Medulla oblongata (tissue), 1 donor: ENCODE results near the gene ZFP64.
"Not testable (repeated sequence)": the region's sequence is repeated elsewhere in the genome, so short reads cannot be mapped to it uniquely, and the experiment has no call there.

Source experiments
- DNase-seq: peaks from one replicate; pipeline ENCODE4 v3.0.0-alpha.2; 2015; ENCODE audit errors: extremely low spot score

The ZFP64 gene

DNA sequence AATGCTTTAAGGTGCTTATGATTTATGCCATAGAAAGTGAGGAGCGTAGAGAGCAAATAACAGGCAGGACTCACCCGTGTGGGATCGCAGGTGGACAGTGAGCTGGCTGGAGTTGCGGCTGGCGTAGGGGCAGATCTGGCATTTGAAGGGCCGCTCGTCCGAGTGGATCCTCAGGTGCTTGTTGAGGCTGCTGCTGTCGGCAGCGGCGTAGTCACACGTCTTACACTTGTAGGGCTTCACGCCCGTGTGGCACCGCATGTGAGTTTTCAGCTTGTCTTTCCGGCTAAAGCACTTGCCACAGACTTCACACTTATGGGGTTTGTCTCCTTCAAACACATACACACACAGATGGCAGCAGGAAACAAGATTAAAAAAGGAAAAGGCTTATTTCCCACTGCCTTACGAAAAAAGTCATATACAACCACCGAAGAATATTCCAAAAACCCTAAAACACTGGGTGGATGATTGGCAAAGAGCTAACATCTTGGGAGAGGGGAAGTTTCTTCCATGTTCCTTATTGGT, 31.5 kb downstream of the ZFP64 start:
- DNase-seq = no peak

DNA sequence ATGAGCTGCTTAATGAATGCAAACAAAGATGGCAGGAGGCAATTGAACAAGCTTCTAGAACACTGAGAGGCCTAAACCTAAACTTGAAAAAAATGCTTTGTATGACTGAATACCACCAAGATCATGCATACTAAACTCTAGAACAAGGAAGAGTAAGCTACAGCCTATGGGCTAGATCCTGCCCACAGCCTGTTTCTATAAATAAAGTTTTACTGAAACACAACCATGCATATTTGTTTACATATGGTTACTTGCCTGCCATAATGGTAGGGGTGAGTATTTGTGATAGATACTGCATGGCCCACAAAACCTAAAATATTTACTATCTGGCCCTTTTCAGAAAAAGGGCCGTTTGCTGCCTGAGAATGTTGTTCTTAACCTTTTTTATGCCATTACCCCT, 37.0 kb downstream of the ZFP64 start:
- DNase-seq = no peak

DNA sequence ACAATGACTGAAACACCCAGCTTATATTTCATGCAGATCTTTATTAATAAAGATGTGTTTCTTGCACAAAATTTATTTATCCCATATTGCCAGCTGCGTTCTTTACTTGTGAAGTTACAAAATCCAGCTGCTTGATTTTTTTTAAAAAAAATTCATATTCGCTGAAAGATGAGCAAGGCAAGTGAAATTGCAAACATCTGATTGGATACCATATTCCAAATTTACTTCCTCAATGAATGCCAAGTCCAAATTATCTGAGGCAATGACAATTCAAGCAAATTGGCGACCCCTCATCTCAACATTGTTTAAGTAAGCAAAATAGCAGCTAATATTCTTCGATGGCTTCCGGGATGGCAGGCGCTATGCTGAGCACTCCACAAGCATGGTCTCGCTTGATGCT, 37.7 kb downstream of the ZFP64 start:
- no peak for DNase-seq

DNA sequence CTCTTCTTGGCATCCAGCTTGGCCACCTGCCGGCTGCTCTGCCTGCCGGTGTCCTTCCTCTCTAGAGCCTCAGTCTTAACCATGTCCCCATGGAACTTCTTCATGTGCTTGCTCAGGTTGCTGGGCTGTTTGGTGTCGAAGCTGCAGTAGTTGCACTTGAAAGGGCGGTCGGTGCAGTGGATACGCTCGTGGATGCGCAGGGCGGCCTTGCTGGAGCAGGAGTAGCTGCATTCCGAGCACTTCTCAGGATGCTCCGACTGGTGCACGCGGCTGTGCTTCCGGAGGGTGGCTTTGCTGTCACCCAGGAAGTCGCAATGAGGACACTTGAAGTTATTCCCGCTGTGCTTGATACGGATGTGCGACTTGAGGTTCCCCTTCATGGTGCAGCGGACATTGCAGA, 38.7 kb downstream of the ZFP64 start:
- DNase-seq = no peak

DNA sequence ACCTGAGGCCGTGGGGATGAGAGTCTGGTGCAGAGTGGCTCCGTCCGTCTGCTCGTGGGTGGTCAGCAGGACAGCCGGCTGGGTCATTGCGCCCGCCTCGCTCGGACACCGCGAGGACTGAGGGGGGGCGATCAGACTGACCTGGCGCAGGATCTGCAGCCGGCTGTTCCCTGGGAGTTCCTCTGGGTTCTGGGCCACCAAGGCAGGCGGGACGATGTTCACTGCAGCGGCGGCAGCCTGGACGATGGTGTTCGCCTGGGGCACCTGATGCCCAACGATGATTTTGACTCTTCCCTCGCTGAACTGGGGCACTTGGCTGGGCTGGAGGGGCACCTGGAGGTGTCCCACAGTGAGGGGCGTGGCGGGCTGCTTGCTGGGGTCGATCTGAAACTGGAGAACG, 39.2 kb downstream of the ZFP64 start:
- DNase-seq = no peak

DNA sequence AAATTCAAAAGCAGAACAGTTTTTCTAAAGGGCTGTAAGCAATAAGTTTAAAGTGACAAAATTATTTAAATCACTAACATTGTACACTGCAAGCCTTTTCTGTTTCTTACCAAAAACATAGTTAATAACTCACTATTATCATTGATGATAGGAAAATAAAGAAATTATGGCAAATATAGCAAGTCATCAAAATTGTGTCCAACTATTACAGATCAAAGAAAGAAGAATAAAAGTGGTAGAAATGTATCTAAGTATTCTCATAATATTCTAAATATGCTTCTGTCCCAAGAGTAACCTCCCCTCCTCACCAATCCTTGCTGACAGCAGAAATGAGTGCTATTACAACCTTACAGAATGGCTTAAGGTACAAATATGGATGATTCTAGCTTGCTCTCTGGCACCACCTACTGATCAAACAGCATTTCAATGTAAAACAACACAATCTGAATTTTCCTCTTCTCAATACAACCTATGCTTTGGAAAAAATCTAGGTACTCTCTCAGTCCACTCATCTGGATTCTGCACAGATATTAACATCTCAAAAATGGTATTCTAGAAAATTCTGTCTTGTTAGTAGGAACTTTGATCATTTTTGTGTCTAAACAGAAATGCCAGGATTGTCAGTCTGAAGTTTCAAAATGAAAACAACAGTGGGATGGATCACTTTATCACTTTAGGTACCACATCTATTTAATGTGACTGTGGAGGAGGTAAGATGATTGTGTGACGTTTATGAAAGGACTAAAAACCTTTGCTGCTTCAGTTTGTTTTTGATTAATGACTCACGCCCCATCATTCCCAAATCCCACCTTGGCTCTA, 40.9 kb downstream of the ZFP64 start:
- peak; percentile 62 for DNase-seq

DNA sequence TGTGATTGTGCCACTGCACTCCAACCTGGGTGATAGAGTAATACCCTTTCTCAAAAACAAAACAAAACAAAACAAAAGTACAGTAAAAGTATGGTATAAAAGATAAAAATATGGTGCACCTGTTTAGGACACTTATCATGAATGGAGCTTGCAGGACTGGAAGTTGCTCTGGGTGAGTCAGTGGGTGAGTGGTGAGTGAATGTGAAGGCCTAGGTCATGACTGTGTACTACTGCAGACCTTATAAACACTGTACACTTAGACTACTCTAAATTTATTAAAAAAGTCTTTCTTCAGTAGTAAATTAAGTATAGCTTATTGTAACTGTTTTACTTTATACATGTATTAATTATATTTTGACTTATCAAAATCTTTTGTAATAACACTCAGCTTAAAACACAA, 46.0 kb downstream of the ZFP64 start:
- no peak for DNase-seq

DNA sequence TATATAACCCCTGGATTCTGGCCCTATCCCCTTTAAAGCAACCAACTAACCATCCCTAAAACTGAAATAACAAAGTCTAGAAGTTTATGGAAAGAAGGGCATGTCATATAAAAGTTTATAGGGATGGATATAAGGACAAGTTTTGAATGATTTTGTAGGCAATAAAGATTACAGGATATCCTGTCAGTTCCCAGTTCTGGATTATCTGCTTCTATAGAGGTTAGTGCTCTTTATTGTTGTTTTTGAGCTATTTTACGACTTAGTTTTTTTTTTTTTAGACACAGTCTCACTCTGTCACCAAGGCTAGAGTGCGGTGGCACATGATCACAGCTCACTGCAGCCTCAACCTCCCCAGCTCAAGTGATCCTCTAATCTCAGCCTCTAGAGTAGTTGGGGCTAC, 48.3 kb downstream of the ZFP64 start:
- DNase-seq = no peak

DNA sequence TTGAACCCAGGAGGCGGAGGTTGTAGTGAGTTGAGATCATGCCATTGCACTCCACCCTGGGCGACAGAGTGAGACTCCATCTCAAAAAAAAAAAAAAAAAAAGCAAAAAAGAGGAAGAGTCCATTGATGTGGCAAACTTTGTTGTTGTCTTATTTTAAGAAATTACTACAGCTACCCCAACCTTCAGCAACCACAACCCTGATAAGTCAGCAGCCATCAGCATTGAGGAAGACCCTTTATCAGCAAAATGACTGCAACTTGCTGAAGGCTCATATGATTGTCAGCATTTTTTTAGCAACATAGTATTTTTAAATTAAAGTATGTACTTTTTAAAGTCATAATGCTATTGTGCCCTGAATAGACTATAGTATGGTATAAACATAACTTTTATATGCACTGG, 48.8 kb downstream of the ZFP64 start:
- no peak for DNase-seq

DNA sequence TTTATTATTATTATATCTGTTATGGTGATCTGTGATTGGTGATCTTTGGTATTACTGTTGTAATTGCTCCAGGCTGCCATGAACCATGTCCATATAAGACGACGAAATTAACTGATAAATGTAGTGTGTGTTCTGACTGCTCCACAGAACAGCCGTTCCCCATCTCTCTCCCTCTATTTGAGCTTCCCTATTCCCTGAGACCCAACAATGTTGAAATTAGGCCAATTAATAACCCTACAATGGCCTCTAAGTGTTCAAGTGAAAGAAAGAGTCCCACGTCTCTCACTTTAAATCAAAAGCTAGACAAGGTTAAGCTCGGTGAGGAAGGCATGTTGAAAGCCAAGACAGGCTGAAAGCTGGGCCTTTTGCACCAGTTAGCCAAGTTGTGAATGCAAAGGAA, 51.6 kb downstream of the ZFP64 start:
- no peak for DNase-seq

DNA sequence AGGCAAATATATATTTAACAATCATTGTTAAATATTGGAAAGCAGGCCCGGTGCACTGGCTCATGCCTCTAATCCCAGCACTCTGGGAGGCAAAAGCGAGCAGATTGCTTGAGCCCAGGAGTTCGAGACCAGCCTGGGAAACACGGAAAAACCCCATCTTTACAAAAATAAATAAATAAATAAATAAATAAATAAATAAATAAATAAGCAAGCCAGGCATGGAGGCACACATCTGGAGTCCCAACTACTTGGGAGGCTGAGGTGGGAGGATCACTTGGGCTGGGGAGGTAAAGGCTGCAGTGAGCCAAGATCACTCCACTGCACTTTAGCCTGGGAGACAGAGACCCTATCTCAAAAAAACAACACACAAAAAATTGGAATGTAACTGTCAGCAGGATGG, 53.7 kb downstream of the ZFP64 start:
- DNase-seq = no peak

DNA sequence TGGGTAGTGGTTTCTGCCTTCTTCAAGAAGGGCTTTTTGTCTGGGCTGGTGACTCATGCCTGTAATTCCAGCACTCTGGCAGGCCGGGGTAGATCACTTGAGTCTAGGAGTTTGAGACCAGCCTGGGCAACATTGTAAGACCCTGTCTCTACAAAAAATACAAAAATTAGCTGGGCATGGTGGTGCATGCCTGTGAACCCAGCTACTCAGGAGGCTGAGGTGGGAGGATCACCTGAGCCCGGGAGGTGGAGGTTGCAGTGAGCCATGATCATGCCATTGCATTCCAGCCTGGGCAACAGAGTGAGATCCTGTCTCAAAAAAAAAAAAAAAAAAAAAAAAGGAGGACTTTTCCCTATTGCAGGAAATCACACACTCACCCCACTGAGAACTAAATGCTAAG, 57.9 kb downstream of the ZFP64 start:
- DNase-seq = not testable (repeated sequence)

DNA sequence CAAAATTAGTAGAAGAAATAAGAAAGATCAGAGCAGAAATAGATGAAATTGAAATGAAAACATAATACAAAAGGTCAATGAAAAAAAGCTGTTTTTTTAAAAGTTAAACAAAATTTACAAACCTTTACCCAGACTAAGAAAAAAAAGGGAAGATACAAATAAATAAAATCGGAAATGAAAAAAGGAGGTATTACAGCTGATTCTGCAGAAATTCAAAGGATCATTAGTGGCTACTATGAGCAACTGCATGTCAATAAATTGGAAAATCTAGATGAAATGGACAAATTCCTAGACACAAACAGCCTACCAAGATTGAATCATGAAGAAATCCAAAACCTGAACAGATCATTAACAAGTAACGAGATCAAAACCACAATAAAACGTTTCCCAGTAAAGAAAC, 59.2 kb downstream of the ZFP64 start:
- no peak for DNase-seq

DNA sequence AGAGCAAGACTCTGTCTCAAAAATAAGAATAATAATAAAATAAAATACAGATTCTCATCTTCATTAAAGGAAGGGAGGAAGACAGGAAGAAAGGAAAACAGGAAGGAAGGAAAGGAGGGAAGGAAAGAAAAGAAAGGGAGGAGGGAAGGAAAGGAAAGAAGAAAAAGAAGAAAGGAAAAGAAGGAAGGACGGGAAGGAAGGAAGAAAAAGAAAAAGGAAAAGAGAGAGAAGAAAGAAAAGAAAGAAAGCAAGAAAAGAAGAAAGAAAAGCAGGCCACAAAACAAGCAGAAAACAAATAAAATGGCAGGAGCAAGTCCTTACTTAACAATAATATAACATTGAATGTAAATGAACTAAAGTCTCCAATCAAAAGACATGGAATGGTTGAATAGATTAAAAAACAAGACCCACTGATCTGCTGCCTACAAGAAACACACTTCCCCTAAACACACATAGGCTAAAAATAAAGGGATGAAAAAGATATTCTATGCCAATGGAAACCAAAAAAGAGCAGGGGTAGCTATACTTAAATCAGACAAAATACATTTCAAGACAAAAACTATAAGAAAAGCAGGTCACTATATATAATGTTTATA, 60.4 kb downstream of the ZFP64 start:
- no peak for DNase-seq

DNA sequence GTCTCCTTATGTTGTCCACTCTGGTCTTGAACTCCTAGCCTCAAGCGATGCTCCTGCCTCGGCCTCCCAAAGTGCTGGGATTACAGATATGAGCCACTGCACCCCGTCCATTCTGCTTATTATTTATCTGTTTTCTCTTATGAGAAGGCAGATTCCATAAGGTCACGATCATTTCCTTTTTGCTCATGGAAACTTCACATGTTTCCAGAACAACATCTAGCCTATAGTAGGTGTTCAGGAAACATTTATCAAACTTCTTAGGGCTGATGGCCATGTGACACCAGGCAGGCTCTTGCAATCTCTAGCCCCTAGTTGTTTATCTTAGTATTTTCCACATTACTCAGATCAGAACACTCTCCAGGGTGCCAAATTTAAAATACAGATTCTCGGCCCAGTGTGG, 61.2 kb downstream of the ZFP64 start:
- no peak for DNase-seq

DNA sequence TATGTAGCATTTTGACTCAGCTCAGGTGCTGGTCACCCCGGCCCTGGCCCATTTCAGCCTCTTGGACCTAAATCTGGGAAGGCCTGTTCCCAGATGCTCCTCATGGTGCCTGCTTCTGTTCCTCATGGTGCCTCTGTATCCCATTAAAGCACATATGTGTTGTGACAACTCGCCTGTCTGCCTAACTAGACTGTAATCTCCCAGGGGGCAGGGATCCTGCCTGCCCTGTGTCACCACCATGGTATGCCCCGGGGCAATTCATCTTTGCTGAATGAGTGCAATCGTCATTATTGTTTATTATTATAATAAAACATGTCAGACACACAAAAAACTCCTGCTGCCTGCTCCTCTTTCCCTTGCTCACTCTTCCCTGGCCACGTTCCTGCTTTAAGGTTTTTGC, 62.0 kb downstream of the ZFP64 start:
- no peak for DNase-seq

DNA sequence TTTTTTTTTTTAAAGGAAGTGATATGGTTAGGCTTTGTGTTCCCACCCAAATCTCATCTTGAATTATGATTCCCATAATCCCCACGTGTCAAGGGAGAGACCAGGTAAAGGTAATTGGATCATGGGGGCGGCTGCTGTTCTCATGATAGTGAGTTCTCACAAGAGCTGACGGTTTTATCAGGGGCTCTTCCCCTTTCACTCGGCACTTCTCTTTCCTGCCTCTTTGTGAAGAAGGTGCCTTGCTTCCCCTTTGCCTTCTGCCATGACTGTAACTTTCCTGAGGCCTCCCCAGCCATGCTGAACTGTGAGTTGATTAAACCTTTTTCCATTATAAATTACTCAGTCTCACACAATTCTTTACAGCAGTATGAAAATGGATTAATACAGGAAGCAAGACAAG, 64.3 kb downstream of the ZFP64 start:
- no peak for DNase-seq

DNA sequence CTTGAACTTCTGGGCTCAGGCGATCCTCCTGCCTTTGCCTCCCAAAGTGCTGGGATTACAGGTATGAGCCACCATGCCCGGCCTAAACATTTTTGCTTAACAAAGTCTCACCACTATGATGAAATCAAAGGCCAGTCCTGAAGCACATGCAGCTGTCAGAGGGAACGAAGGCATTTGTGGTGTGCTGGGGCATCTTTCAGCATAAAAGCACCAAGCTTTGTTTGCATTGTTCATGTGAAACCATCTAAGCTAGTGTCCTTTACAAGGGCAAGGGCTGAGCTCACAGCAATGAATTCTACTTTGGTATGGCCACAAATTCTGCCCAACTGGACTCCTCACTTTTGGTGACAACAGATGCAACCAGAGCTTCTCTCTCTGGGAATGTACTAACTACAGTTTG, 66.8 kb downstream of the ZFP64 start:
- no peak for DNase-seq

DNA sequence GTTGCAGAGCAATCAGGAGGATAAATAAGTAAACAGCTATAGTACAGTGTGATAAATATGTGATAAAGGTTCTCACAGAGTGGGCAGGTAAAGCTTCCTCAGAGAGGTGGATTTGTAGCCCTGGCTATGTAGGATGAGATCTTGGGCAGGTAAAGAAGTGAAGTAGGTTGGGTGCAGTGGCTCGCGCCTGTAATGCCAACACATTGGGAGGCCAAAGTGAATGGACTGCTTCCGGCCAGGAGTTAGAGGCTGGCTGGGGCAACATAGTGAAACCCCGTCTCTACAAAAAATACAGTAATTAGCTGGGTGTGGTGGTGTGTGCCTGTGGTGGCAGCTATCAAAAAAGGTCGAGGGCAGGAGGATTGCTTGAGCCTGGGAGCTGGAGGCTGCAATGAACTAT, 72.9 kb downstream of the ZFP64 start:
- DNase-seq = no peak

DNA sequence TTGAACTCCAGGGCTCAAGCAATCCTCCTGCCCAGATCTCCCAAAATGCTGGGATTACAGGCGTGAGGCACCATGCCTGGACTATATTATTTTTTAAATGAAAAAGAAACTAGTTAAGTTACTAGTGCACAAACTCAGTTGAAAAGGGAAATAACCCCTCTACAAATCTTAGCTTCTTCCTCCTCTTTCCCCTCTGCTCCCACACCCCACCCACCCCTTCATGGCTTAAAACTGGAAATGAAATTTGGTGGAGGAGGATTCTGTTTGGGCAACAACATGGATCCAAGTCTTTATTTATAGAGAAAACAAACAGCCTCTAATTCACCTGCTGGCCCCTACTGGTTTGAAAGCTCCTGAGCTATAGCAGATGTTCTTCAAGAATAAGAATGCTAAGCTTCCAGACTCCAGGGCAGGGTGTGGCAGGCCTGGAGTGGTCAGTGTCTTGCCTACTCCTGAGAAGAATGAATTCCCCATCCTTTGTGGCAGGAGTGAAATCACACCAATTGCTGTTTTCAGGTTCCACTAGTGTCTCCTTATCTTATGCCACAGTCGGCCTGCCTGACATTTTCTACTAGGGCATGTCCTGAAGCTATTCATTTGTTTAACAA, 73.5 kb downstream of the ZFP64 start:
- no peak for DNase-seq

DNA sequence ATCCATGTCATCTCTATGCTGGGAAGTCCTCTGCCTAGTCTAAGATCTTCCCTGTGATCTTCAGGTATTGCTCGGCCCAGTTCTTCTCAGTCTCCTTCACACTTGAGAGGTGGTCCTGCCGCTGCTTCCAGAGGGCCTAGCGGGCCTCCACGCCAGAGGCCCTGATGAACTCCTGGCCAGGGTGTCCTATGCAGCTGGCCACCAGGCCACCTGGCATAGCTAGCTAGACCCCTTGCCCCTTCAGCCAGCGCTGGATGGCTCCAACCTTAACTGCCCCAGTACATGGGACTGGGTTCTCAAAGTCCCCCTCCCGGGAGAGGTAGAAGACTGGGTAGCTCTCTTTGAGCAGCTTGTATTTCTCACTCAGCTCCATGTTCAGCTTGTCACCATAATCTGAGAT, 81.1 kb downstream of the ZFP64 start:
- DNase-seq = no peak

DNA sequence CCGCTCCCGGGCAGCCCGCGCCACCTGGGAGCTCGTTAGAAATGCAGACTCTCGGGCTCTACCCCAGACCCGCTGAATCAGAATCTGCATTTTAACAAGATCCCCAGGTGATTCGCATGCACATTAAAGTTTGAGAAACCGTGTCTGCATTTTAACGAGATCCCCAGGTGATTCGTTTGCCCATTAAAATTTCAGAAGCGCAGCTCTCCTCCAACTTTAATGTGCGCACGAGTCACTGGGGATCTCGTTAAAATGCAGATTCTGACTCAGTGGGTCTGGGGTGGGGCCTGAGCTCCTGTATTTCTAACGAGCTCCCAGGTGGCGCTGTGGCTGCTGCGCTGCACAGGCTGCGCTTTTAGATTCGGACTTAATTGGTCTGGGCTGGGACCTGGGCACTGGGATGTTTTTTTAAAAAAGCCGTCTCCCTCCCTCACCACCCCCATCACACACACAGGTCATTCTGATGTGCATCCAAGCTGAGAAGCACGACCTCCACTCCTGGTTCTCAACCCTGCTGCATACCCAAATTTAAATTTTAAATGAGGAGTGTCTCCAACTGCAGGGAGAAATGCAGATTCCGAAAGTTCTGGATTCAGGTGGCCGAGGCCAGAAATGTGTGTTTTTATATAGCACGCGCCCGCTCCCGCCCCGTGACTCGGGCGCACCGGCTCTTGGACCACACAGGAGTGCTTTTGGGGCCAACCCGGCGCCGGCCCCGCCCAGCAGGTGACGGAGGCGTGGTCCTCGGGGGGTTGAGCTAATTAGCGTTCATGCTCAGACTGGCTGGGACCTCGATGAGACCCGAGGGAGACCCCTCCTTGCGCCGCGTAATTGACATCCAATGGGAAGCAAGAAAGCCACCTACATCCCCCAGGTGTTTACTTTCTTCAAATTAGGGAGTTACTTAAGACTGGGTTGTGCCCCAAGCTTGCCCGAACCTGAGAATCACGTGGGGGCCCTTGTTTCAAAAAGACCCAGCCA, 85.8 kb downstream of the ZFP64 start:
- no peak for DNase-seq
